Stimulated activated CD4-positive, alpha-beta T cell treated with anti-CD3 and anti-CD28 coated beads, Interleukin-2, amount 100 ng/mL, for 48 hours (primary cell): ENCODE data around the gene TMEM233.

Source experiments
- DNase-seq, 2 donors: peaks; one replicate each; pipeline ENCODE4 v3.0.0-alpha.2; 2020

Gene TMEM233

GRCh38 chr12:119593578-119594398, at the start of gene TMEM233:
TSS of gene TMEM233 (plus strand) at chr12:119593774. CDS start at chr12:119593849, 75 bp downstream.
- no peak for DNase-seq

- DNase-seq, result peak; percentile 55 to 61
Measured at GRCh38 chr12:119544765-119545625, 48.6 kb upstream of the TMEM233 start.

GRCh38 chr12:119546340-119546739, 47.2 kb upstream of the TMEM233 start:
- DNase-seq, result no peak

- no peak for DNase-seq
Measured at GRCh38 chr12:119547001-119547400, 46.6 kb upstream of the TMEM233 start.

GRCh38 chr12:119556854-119557253, 36.7 kb upstream of the TMEM233 start:
- DNase-seq, result no peak

GRCh38 chr12:119565404-119565803, 28.2 kb upstream of the TMEM233 start:
- DNase-seq, result no peak

- DNase-seq, result no peak
Measured at GRCh38 chr12:119570771-119571170, 22.8 kb upstream of the TMEM233 start.

- no peak for DNase-seq
Measured at GRCh38 chr12:119573086-119573485, 20.5 kb upstream of the TMEM233 start.

- no peak for DNase-seq
Measured at GRCh38 chr12:119574255-119574654, 19.3 kb upstream of the TMEM233 start.

GRCh38 chr12:119576118-119576810, 17.3 kb upstream of the TMEM233 start:
- DNase-seq, result no peak

GRCh38 chr12:119576915-119577314, 16.7 kb upstream of the TMEM233 start:
- DNase-seq, result no peak

GRCh38 chr12:119578112-119578511, 15.5 kb upstream of the TMEM233 start:
- no peak for DNase-seq

GRCh38 chr12:119589097-119589496, 4.5 kb upstream of the TMEM233 start:
- no peak for DNase-seq

GRCh38 chr12:119589634-119590033, 3.9 kb upstream of the TMEM233 start:
- no peak for DNase-seq

- DNase-seq, result no peak
Measured at GRCh38 chr12:119592232-119592631, 1.3 kb upstream of the TMEM233 start.

GRCh38 chr12:119594399-119594730, 791 bp downstream of the TMEM233 start:
- DNase-seq, result no peak

GRCh38 chr12:119594772-119595445, 1.3 kb downstream of the TMEM233 start:
- DNase-seq, result no peak

- DNase-seq, result no peak
Measured at GRCh38 chr12:119598159-119598558, 4.6 kb downstream of the TMEM233 start.

GRCh38 chr12:119601877-119602733, 8.5 kb downstream of the TMEM233 start:
- DNase-seq, result no peak

- DNase-seq, result no peak
Measured at GRCh38 chr12:119602734-119603094, 9.1 kb downstream of the TMEM233 start.

- no peak for DNase-seq
Measured at GRCh38 chr12:119603767-119604166, 10.2 kb downstream of the TMEM233 start.

GRCh38 chr12:119609358-119609757, 15.8 kb downstream of the TMEM233 start:
- DNase-seq, result no peak
